CD14-positive monocyte (primary cell): ENCODE results near the gene KL. TPM values are rescaled to one million over a fixed set of nuclear protein-coding genes. Genes with fewer than 3 reads are reported as not detected.

Experiments used
- DNase-seq, 3 donors: peaks; one replicate each; pipeline ENCODE4 v3.0.0-alpha.2; 2011 to 2022
- H2AFZ ChIP-seq: 2 replicates; pipeline ENCODE4 v1.6.0; 2012; ENCODE audit warnings: mild to moderate bottlenecking, low read depth, low read length, inconsistent platforms; ENCODE audit not compliant: insufficient read depth, poor library complexity, severe bottlenecking
- H3K27ac ChIP-seq, 2 donors: 1 replicate in 1 of 2; 2 replicates in 1 of 2; pipeline ENCODE4 v1.5.1; 2012 to 2013; ENCODE audit warnings: low read length in 2 of 2, control low read depth in 1 of 2, inconsistent platforms in 1 of 2, low read depth in 1 of 2, mild to moderate bottlenecking in 1 of 2
- H3K27me3 ChIP-seq, 2 donors: one replicate each; pipeline versions ENCODE4 v1.6.0 to v1.6.1; 2011 to 2013; ENCODE audit warnings: low read length in 2 of 2; ENCODE audit not compliant: control insufficient read depth in 2 of 2, insufficient read depth in 2 of 2
- H3K36me3 ChIP-seq, 2 donors: replicated peaks in 1 of 2; 1 replicate in 1 of 2; 2 replicates in 1 of 2; pipeline versions ENCODE4 v1.5.1 to v1.6.1; 2012 to 2013; ENCODE audit warnings: low read length in 2 of 2, control low read depth in 1 of 2, inconsistent platforms in 1 of 2, mild to moderate bottlenecking in 1 of 2; ENCODE audit not compliant: insufficient read depth in 2 of 2, control insufficient read depth in 1 of 2
- H3K4me1 ChIP-seq, 2 donors: 1 replicate in 1 of 2; 2 replicates in 1 of 2; pipeline versions ENCODE4 v1.5.1 to v1.6.1; 2012 to 2013; ENCODE audit warnings: low read length in 2 of 2, control low read depth in 1 of 2, inconsistent platforms in 1 of 2, mild to moderate bottlenecking in 1 of 2, moderate library complexity in 1 of 2; ENCODE audit not compliant: insufficient read depth in 2 of 2, control insufficient read depth in 1 of 2
- H3K4me2 ChIP-seq: replicated peaks from 2 replicates; pipeline ENCODE3; 2012; ENCODE audit warnings: low read length, moderate library complexity, mild to moderate bottlenecking; ENCODE audit not compliant: poor library complexity, severe bottlenecking; ENCODE audit errors: extremely low read depth
- H3K4me3 ChIP-seq, 3 experiments: fragments of 200-600 bp in 1 of 3; sonication (generic) in 1 of 3; replicated peaks in 1 of 3; 1 replicate in 2 of 3; 2 replicates in 1 of 3; pipeline ENCODE4 v1.5.1; 2011 to 2013; ENCODE audit warnings: low read length in 3 of 3, mild to moderate bottlenecking in 3 of 3, control low read depth in 2 of 3, low read depth in 2 of 3, inconsistent platforms in 1 of 3, moderate library complexity in 1 of 3
- H3K79me2 ChIP-seq: 2 replicates; pipeline ENCODE4 v1.6.0; 2012; ENCODE audit warnings: mild to moderate bottlenecking, control low read depth, inconsistent platforms, low read length, moderate library complexity; ENCODE audit not compliant: insufficient read depth
- H3K9ac ChIP-seq: 2 replicates; pipeline ENCODE4 v1.6.0; 2017; ENCODE audit warnings: low read length, mild to moderate bottlenecking; ENCODE audit not compliant: insufficient read depth, poor library complexity, severe bottlenecking
- H3K9me3 ChIP-seq, 2 donors: replicated peaks in 1 of 2; 1 replicate in 1 of 2; 2 replicates in 1 of 2; pipeline versions ENCODE4 v1.5.1 to v1.6.1; 2012 to 2013; ENCODE audit warnings: low read length in 2 of 2, control low read depth in 1 of 2; ENCODE audit not compliant: control insufficient read depth in 1 of 2, insufficient read depth in 1 of 2
- H4K20me1 ChIP-seq: 2 replicates; pipeline ENCODE4 v1.6.0; 2012; ENCODE audit warnings: mild to moderate bottlenecking, low read length, control low read depth, moderate library complexity; ENCODE audit not compliant: insufficient read depth
- H3K27ac Mint-ChIP-seq, 7 donors: one replicate each; pipeline ENCODE4 v1.8.0; 2020; ENCODE audit warnings: mild to moderate bottlenecking in 7 of 7, mixed read lengths in 7 of 7, moderate library complexity in 6 of 7, inconsistent platforms in 2 of 7
- H3K27me3 Mint-ChIP-seq, 3 donors: one replicate each; pipeline ENCODE4 v1.8.0; 2021 to 2022; ENCODE audit warnings: low read depth in 3 of 3, mild to moderate bottlenecking in 3 of 3, mixed read lengths in 3 of 3, moderate library complexity in 3 of 3, inconsistent platforms in 1 of 3
- H3K36me3 Mint-ChIP-seq, 2 donors: one replicate each; pipeline ENCODE4 v1.8.0; 2020; ENCODE audit warnings: mixed read lengths in 2 of 2, inconsistent platforms in 1 of 2, mild to moderate bottlenecking in 1 of 2
- H3K4me1 Mint-ChIP-seq: one replicate; pipeline ENCODE4 v1.8.0; 2020; ENCODE audit warnings: mild to moderate bottlenecking, mixed read lengths
- H3K4me3 Mint-ChIP-seq, 2 donors: one replicate each; pipeline ENCODE4 v1.8.0; 2020; ENCODE audit warnings: mild to moderate bottlenecking in 2 of 2, mixed read lengths in 2 of 2, moderate library complexity in 1 of 2
- H3K9me3 Mint-ChIP-seq, 7 donors: one replicate each; pipeline ENCODE4 v1.8.0; 2020 to 2022; ENCODE audit warnings: mixed read lengths in 7 of 7, mild to moderate bottlenecking in 6 of 7, moderate library complexity in 6 of 7, inconsistent platforms in 2 of 7
- WGBS: methylation state at CpG from one replicate; pipeline ENCODE4 v1.1.5; 2013; ENCODE audit warnings: missing lambda C conversion rate; ENCODE audit not compliant: insufficient coverage; 5-methylcytosine and 5-hydroxymethylcytosine counted together
- intact Hi-C, 2 donors: fragments of 100-400 bp; cut with micrococcal nuclease; formaldehyde crosslinking; loops; one replicate each; pipeline versions ENCODE4 v1.15.0 to v1.15.1; 2023
- polyA plus RNA-seq, 3 donors: library from polyadenylated mRNA; depleted of rRNA in 1 of 3; unstranded in 2 of 3; stranded (reverse) in 1 of 3; fragments of 300-500 nt in 2 of 3; fragments of >200 nt in 1 of 3; fragmentation: Illumina TruSeq in 2 of 3; gene quantifications; 1 replicate in 2 of 3; 2 replicates in 1 of 3; pipeline ENCODE4 v1.2.3, GENCODE V29; 2012 to 2021
- TF ChIP-seq, protein P1 (sequence below): fragments of 200-600 bp; IDR thresholded peaks from one replicate; pipeline ENCODE4 v1.8.0; 2022; ENCODE audit warnings: antibody characterized with exemption, mild to moderate bottlenecking

The KL gene
- polyA plus RNA-seq, 3 donors: 0.24 to 1.4 (median 0.75) TPM

DNA sequence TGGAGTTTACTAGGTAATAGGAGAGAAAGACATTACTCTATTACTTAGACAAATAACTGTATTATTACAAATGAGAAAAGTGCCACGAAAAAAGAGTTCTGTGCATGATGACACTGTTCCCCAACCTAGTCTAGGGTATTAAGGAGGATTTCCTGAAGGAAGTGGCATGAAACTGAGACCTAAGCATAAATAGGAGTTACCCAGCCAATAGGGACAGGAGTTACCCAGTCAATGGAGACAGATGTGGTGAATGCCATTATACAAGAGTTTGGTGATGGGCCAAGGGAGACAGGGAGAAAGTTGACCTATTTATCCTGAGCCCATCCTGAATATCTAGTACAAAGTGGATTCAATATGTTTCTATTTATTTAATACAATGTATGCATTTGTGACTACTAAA is 65.4 kb downstream of the KL start:
- Histone ChIP-seq H3K27me3 (no peaks in the 10 kb centered on the region), H3K4me3 (no peak overlapping the region), H3K36me3 (no peaks in the 10 kb centered on the region), H3K4me1 (no peaks in the 10 kb centered on the region), H3K27ac (no peak overlapping the region), H3K9me3 (no peaks in the 10 kb centered on the region), H2AFZ (no peak overlapping the region), H3K79me2 (no peaks in the 10 kb centered on the region), H3K9ac (no peak overlapping the region), H3K4me2 (no peak overlapping the region), H4K20me1 (no peaks in the 10 kb centered on the region)
- no peaks in the 10 kb centered on the region for H3K36me3 Mint-ChIP-seq
- peaks cover 6% of the 10 kb centered on the region for H3K4me1 Mint-ChIP-seq
- no peak overlapping the region for H3K27ac Mint-ChIP-seq
- H3K4me3 Mint-ChIP-seq: no peak overlapping the region
- TF ChIP-seq, protein P1, sequence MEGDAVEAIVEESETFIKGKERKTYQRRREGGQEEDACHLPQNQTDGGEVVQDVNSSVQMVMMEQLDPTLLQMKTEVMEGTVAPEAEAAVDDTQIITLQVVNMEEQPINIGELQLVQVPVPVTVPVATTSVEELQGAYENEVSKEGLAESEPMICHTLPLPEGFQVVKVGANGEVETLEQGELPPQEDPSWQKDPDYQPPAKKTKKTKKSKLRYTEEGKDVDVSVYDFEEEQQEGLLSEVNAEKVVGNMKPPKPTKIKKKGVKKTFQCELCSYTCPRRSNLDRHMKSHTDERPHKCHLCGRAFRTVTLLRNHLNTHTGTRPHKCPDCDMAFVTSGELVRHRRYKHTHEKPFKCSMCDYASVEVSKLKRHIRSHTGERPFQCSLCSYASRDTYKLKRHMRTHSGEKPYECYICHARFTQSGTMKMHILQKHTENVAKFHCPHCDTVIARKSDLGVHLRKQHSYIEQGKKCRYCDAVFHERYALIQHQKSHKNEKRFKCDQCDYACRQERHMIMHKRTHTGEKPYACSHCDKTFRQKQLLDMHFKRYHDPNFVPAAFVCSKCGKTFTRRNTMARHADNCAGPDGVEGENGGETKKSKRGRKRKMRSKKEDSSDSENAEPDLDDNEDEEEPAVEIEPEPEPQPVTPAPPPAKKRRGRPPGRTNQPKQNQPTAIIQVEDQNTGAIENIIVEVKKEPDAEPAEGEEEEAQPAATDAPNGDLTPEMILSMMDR: no peak
- WGBS: no CpG with 5 or more reads among the region's 1 CpG
- peaks cover 0 to 2% (median 1%) of the 10 kb centered on the region in 3 donors for H3K27me3 Mint-ChIP-seq
- no peak for DNase-seq
- intact Hi-C loops: no loop called here
- peaks cover 0 to 2% (median 0%) of the 10 kb centered on the region in 7 donors for H3K9me3 Mint-ChIP-seq

DNA sequence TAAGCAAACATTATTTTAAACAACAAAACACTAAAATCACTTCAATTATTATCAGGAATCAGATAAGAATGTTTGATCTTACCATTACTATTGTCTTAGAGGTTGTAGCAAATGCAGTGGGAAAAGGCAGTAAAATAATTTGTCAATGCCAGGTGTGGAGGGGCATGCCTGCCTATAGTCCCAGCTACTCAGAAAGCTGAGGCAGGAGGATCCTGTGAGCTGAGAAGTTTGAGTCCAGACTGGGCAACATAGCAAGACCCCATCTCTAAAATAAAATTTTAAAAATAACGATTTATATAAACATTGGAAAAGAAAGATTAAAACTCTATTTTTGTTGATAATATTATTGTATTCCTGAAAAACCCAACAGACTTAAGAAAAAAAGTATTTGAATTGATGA is 66.8 kb downstream of the KL start:
- Mint-ChIP-seq H3K27ac (no peak overlapping the region), H3K27me3 (peaks cover 2% of the 10 kb centered on the region in 3 donors), H3K9me3 (peaks cover 0 to 3% (median 2%) of the 10 kb centered on the region in 7 donors), H3K4me1 (peaks cover 6% of the 10 kb centered on the region), H3K4me3 (no peak overlapping the region), H3K36me3 (no peaks in the 10 kb centered on the region)
- Histone ChIP-seq H4K20me1 (no peaks in the 10 kb centered on the region), H3K79me2 (no peaks in the 10 kb centered on the region), H3K4me1 (no peaks in the 10 kb centered on the region), H3K9ac (no peak overlapping the region), H3K36me3 (no peaks in the 10 kb centered on the region), H3K27me3 (no peaks in the 10 kb centered on the region), H2AFZ (no peak overlapping the region), H3K27ac (no peak overlapping the region), H3K9me3 (no peaks in the 10 kb centered on the region), H3K4me2 (no peak overlapping the region), H3K4me3 (no peak overlapping the region)
- no CpG with 5 or more reads among the region's 1 CpG for WGBS
- TF ChIP-seq, protein P1: no peak
- intact Hi-C loops: no loop called here
- no peak for DNase-seq
